PC-9 (cell line): ENCODE measurements around the gene TAS2R14. TPM values are rescaled to one million over a fixed set of nuclear protein-coding genes. Genes with fewer than 3 reads are reported as not detected.

Experiments
- BruUV-seq: library from RNA; stranded (reverse); fragments of 400-500 nt; replicated peaks from 2 replicates; lab custom pipeline; 2021; lab: Mats Ljungman, UMichigan
- CTCF ChIA-PET: fragments of 300-600 bp; sonication (Branson Sonifier 250); formaldehyde crosslinking; loops from one replicate; lab custom pipeline; 2022; ENCODE audit warnings: antibody characterized with exemption; lab: Charles Lee
- POLR2A ChIA-PET: fragments of 300-600 bp; sonication (Branson Sonifier 250); formaldehyde crosslinking; loops from one replicate; lab custom pipeline; 2022; ENCODE audit warnings: antibody characterized with exemption; ENCODE audit not compliant: unreplicated experiment; lab: Charles Lee
- DNase-seq, 2 experiments: peaks; one replicate each; pipeline versions ENCODE4 v3.0.0 to v3.0.0-alpha.2; 2015 to 2022; ENCODE audit warnings: mixed read lengths in 1 of 2
- H2AFZ ChIP-seq: fragments of 200-600 bp; sonication (generic); 2 replicates; pipeline ENCODE4 v1.8.1; 2017; ENCODE audit warnings: antibody characterized with exemption
- H3F3A ChIP-seq: fragments of 200-600 bp; sonication (generic); 2 replicates; pipeline ENCODE4 v1.8.1; 2017; ENCODE audit warnings: antibody characterized with exemption, mild to moderate bottlenecking, low read depth; ENCODE audit not compliant: insufficient read depth
- H3K27ac ChIP-seq: fragments of 200-600 bp; sonication (generic); 2 replicates; pipeline ENCODE4 v1.6.1; 2016; ENCODE audit warnings: mixed run types
- H3K27me3 ChIP-seq: fragments of 200-600 bp; sonication (generic); 2 replicates; pipeline ENCODE4 v1.6.1; 2016; ENCODE audit warnings: low read depth, mixed run types; ENCODE audit not compliant: insufficient read depth
- H3K36me3 ChIP-seq: fragments of 200-600 bp; sonication (generic); 2 replicates; pipeline ENCODE4 v1.6.1; 2016; ENCODE audit warnings: low read depth, mixed run types
- H3K4me1 ChIP-seq: fragments of 200-600 bp; sonication (generic); replicated peaks from 2 replicates; pipeline ENCODE4 v1.6.1; 2016; ENCODE audit warnings: mixed run types; ENCODE audit not compliant: insufficient read depth
- H3K4me2 ChIP-seq: fragments of 200-600 bp; sonication (generic); 2 replicates; pipeline ENCODE4 v1.6.1; 2017; ENCODE audit warnings: mixed run types
- H3K4me3 ChIP-seq: fragments of 200-600 bp; sonication (generic); 2 replicates; pipeline ENCODE4 v1.6.1; 2016; ENCODE audit warnings: mixed run types
- H3K79me2 ChIP-seq: fragments of 200-600 bp; sonication (generic); 2 replicates; pipeline ENCODE4 v1.6.1; 2017; ENCODE audit warnings: low read depth, mixed run types
- H3K9me2 ChIP-seq: fragments of 200-600 bp; sonication (generic); 2 replicates; pipeline ENCODE4 v1.8.1; 2017; ENCODE audit warnings: mild to moderate bottlenecking; ENCODE audit not compliant: insufficient read depth
- H3K9me3 ChIP-seq: fragments of 200-600 bp; sonication (generic); 2 replicates; pipeline ENCODE4 v1.8.1; 2016; ENCODE audit warnings: low read depth; ENCODE audit not compliant: insufficient read depth
- H4K20me1 ChIP-seq: fragments of 200-600 bp; sonication (generic); 2 replicates; pipeline ENCODE4 v1.8.1; 2017; ENCODE audit not compliant: insufficient read depth
- CTCF ChIP-seq: fragments of 200-600 bp; sonication (generic); conservative IDR thresholded peaks from 2 replicates; pipeline ENCODE4 v1.6.1; 2017; ENCODE audit warnings: mixed run types, antibody characterized with exemption, mild to moderate bottlenecking, moderate library complexity
- EZH2 ChIP-seq: fragments of 200-600 bp; sonication (generic); IDR thresholded peaks from 2 replicates; pipeline ENCODE4 v1.8.0; 2017; ENCODE audit warnings: antibody characterized with exemption, low read depth
- intact Hi-C: fragments of 100-400 bp; cut with micrococcal nuclease; formaldehyde crosslinking; loops from one replicate; pipeline ENCODE4 v1.10.0; 2022; ENCODE audit not compliant: unreplicated experiment
- total RNA-seq: library from RNA; stranded (reverse); gene quantifications from 2 replicates; pipeline ENCODE4 v1.2.3, GENCODE V29; 2021

Gene TAS2R14
- total RNA-seq, 1 experiment from 2014 or later: 3.3 TPM

- no peaks in the 10 kb centered on the region for H3K27me3 ChIP-seq
- no peaks in the 10 kb centered on the region for H3F3A ChIP-seq
- BruUV-seq: no TSS peak
- no peaks in the 10 kb centered on the region for H3K9me3 ChIP-seq
- no peak overlapping the region for H3K4me2 ChIP-seq
- H3K4me1 ChIP-seq: no peaks in the 10 kb centered on the region
- H3K36me3 ChIP-seq: no peaks in the 10 kb centered on the region; the same call in 1 of the 2 replicates
- TF ChIP-seq EZH2 (no peak), CTCF (no peak)
- DNase-seq: no peak
- intact Hi-C loops: no loop called here
- H3K4me3 ChIP-seq: no peak overlapping the region
- H3K9me2 ChIP-seq: no peaks in the 10 kb centered on the region
- H3K27ac ChIP-seq: no peak overlapping the region
- H4K20me1 ChIP-seq: 0 out of 2 replicates have a peak, but pooled peaks cover 4% of the 10 kb centered on the region
- POLR2A ChIA-PET: no interaction called here
- H2AFZ ChIP-seq: no peak overlapping the region
- H3K79me2 ChIP-seq: no peaks in the 10 kb centered on the region
- CTCF ChIA-PET: no interaction called here
These were observed 38.1 kb downstream of the TAS2R14 start for GRCh38 chr12:10900972-10901371.

- ChIA-PET CTCF (no interaction called here), POLR2A (interaction anchor here (0.6 kb wide), 1 partner anchor 53 kb away, joined by 4 read pairs; no protein-coding TSS in a partner anchor)
- Histone ChIP-seq H3K4me3 (no peak overlapping the region), H3K27me3 (no peaks in the 10 kb centered on the region), H3K79me2 (no peaks in the 10 kb centered on the region), H3K9me3 (no peaks in the 10 kb centered on the region), H3F3A (no peaks in the 10 kb centered on the region), H3K4me1 (no peaks in the 10 kb centered on the region), H3K9me2 (no peaks in the 10 kb centered on the region), H3K4me2 (no peak overlapping the region), H3K36me3 (no peaks in the 10 kb centered on the region; the same call in 1 of the 2 replicates), H3K27ac (no peak overlapping the region), H4K20me1 (0 out of 2 replicates have a peak, but pooled peaks cover 4% of the 10 kb centered on the region), H2AFZ (no peak overlapping the region)
- DNase-seq: no peak
- intact Hi-C loops: no loop called here
- no TSS peak for BruUV-seq
- no peak for TF ChIP-seq CTCF
- no peak for TF ChIP-seq EZH2
These were observed 38.5 kb downstream of the TAS2R14 start for GRCh38 chr12:10900530-10900929.

GRCh38 chr12:10896854-10897253 is 42.2 kb downstream of the TAS2R14 start:
- CTCF ChIA-PET: no interaction called here
- no TSS peak for BruUV-seq
- DNase-seq: no peak
- no peak for TF ChIP-seq EZH2
- no peak for TF ChIP-seq CTCF
- POLR2A ChIA-PET: no interaction called here
- Histone ChIP-seq H3K9me2 (no peaks in the 10 kb centered on the region), H3K27ac (no peak overlapping the region), H3K4me2 (no peak overlapping the region), H2AFZ (no peak overlapping the region), H3K9me3 (no peaks in the 10 kb centered on the region), H3K79me2 (no peaks in the 10 kb centered on the region), H3K36me3 (no peaks in the 10 kb centered on the region; the same call in 1 of the 2 replicates), H3K4me1 (no peaks in the 10 kb centered on the region), H3F3A (no peaks in the 10 kb centered on the region), H3K27me3 (no peaks in the 10 kb centered on the region), H4K20me1 (no peaks in the 10 kb centered on the region), H3K4me3 (no peak overlapping the region)
- intact Hi-C loops: no loop called here
